Measurements from ENCODE around the gene SCLT1. TPM values are rescaled to one million over a fixed set of nuclear protein-coding genes. Genes with fewer than 3 reads are reported as not detected.

SCLT1 gene
- total and polyA plus RNA-seq, 2 of the 8 experiments (the other 6 are each of a cell fraction or from before 2014, with no cell fraction given), result 4.8 to 13.1 TPM

DNA sequence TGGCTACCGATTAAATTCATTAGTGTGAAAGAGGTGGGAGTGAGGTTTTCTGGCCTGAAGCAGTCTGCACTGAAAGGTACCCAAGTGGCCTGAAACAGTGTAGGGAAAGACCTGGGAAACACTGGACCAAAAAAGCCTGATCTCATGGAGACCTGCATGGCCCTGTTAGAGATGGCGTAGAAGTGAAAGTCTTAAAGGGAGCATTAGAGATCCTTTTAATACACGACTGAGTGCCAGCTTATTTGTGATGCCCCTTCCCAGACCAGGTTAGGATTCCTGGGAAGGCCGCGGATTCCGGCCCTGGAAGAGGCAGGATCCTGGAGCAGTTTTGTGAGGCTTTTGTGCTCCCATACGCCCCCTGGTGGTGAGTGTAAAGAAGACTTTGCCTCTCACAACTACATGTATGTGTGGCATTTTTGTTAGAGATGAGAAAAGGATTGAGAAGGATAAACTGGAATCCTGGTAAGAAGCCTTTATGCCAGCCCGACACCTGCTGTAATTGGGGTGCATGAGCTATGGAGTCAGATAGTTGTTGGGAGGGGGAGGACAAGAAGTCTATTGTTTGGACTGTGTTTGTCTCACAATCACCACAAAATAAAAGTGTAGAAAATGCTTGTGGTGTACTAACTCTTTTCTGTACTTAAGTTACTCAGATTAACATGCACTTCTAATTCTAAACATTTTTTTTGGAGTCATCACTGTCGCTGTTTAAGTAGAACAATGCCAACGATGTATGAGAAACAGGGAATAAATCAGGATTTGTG is 229.8 kb downstream of the SCLT1 start (continued):
- peak; percentile 18; the same call in 1 of the 2 replicates for TF ChIP-seq POLR2AphosphoS5 (IDR thresholded peaks at IDR 0.05; ENCODE audit: low read depth, low read length)

All from H1 (cell line).